A549 treated with DMSO at 1 μM for 4 hours (cell line): ENCODE data around the gene P2RY6. TPM values are rescaled to one million over a fixed set of nuclear protein-coding genes. Genes with fewer than 3 reads are reported as not detected.

Experiments
- total RNA-seq: library from RNA; stranded (reverse); fragments of 200-300 nt; extraction: Qiagen RNA extraction; gene quantifications from 5 replicates; pipeline ENCODE4 v1.2.3, GENCODE V29; 2022; ENCODE audit warnings: low read depth

The P2RY6 gene, protein sequence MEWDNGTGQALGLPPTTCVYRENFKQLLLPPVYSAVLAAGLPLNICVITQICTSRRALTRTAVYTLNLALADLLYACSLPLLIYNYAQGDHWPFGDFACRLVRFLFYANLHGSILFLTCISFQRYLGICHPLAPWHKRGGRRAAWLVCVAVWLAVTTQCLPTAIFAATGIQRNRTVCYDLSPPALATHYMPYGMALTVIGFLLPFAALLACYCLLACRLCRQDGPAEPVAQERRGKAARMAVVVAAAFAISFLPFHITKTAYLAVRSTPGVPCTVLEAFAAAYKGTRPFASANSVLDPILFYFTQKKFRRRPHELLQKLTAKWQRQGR
- 9.4 to 18.6 TPM (median 13.2 TPM) in 5 replicates for total RNA-seq

DNA sequence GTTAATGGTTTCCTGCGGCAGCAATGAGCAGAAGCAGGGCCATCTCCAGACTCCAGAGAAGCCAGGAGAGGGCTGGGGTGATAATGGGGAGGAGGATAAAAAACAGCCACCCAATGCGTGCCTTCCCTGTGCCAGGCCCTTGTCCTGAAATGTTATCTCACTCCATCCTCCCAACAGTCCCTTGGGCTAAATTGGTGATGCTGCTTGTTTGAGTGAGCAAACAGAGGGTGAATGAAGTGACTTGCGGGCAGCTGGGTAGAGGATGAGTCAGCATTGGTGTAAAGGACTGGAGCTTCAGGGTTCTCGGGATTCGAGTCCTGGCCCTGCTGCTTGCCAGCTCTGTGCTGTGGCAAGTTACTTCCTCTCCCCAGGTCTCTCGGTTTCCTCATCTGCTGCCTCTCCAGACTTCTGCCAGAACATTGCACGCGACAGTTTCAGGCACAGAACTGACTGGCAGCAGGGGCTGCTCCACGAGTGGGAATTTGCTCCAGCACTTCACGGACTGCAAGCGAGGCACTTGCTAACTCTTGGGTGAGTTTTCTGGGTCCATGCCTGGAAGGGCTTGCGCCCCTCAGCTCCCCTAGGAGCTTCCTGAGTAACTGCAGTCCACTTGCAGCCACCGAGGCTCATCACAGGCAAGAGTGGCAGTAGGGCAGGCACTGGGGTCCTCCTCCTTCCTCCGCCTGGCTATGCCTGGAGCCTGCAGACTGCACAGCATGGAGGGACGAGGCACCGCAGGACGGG, at the start of gene P2RY6:
Gene P2RY6, plus strand, starts transcription at position 403 of the 744 bp plus-strand sequence. CDS start 24,181 bp downstream, outside the sequence.

DNA sequence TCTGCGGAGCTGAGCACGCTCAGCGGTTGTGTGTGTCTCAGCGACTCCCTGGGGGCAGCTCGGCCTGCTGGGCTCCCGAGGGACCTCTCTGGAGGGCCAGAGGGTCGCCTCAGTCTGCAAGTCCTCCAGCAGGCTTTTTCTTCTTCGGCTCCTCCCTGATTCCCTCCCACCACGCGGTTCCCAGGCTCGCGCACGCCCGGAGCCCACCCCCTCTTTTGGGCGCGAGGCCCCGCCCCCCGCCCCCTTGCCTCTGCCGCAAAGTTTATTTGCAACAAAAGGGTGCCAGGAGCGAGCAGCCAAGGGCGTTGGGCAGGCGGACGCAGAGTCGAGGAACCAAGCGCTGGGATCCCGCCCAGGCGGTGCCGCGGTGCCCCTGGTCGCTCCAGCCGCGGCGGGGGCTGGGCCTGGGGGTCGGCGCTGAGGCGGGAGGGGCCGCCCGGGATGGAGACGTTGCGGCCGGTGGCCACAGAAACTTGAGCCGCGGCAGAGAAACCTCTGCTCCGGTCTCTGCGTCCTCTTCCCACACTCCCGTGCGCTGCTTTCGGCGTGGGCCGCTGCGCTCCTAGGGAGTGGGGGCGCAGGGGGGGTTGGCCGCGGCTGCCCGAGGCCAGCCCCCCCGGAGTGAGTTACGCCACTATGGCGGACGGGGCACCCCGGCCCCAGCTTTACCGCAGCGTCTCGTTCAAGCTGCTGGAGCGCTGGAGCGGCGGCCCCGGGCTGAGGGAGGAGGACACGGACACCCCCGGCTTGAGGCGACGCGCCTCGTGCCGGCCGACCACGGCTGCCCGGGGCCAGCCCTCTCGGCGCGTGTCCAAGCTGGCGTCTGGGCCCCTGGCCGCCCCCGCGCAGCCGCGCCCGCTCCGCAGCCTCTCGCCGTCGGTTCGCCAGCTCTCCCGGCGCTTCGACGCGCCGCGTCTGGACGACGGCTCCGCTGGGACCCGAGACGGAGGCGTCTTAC, 36.1 kb downstream of the P2RY6 start, which contains the start of gene ARHGEF17:
Gene ARHGEF17, plus strand, starts transcription at position 274 of the 958 bp plus-strand sequence. Its CDS starts 363 bp downstream, at position 637.

Other genes starting within 250 kb of the P2RY6 start
- gene FCHSD2, start 130.0 kb upstream of the P2RY6 start, total RNA-seq = 9.2 to 15.4 TPM (median 12.6 TPM) in 5 replicates
- 8.9 to 12.6 TPM (median 10.4 TPM) in 5 replicates for gene P2RY2, start 54.1 kb upstream of the P2RY6 start, total RNA-seq
- 11.0 to 14.3 TPM (median 12.7 TPM) in 5 replicates for gene ARHGEF17, start 35.9 kb downstream of the P2RY6 start, total RNA-seq
- 9.3 to 11.1 TPM (median 10.5 TPM) in 5 replicates for gene RELT, start 104.1 kb downstream of the P2RY6 start, total RNA-seq